ENCODE measurements around the gene CHMP2A.

DNA sequence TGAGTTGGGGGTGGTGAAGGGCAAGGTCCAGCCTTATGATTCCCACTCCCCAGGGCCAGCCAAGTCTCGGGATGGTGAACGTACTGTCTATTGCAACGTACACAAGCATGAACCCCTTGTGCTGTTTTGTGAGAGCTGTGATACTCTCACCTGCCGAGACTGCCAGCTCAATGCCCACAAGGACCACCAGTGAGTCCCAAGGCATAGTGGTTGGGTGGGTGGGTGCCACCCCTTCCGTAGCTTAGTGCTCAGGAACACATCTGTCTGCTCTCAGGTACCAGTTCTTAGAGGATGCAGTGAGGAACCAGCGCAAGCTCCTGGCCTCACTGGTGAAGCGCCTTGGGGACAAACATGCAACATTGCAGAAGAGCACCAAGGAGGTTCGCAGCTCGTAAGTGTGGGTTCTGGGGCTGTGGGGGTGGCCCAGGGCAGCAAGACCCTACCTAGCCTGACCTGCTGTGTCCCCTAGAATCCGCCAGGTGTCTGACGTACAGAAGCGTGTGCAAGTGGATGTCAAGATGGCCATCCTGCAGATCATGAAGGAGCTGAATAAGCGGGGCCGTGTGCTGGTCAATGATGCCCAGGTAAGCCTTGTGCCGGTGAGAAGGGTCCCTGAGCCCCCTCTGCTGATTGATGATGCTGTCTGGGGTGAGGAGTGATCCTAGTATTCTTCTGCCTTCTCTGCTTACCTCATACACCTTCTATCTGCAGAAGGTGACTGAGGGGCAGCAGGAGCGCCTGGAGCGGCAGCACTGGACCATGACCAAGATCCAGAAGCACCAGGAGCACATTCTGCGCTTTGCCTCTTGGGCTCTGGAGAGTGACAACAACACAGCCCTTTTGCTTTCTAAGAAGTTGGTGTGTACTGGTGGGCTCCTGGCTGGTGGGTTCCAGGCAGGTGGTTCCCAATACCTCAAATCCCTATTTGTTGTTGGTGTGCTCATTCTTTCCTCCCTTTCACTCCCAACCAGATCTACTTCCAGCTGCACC is 7.3 kb downstream of the CHMP2A start:
- no peak for TF ChIP-seq CTCF (IDR thresholded peaks at IDR 0.05)
- no peak for TF ChIP-seq EZH2 (IDR thresholded peaks at IDR 0.05; ENCODE audit: borderline replicate concordance, insufficient read depth, low read depth, low read length, poor library complexity, severe bottlenecking)

Data from B cell (primary cell).